ENCODE measurements around the gene MCF2L2. TPM values are rescaled to one million over a fixed set of nuclear protein-coding genes. Genes with fewer than 3 reads are reported as not detected.

MCF2L2 gene
- total and polyA plus RNA-seq, 2 donors (not counting 3 experiments of a cell fraction or from before 2014, with no cell fraction given), result 0.15 to 1.1 TPM

DNA sequence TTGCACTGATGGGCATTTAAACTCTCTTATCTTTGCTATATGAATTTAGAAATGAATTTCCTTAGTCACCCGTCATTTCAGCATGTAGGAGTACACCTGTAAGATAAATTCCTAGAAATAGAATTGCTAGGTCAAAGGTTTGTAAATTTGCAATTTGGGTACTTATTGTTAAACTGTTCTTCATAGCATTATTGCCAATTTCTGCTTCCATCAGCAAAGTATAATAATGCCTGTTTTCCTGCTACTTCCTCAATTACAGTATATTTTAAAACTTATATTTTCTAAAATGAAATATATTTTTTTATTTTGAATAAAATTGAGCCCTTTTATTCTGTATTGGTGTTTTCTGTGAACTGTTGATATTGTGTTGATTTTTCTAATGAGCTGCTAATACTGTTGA, 16.3 kb upstream of the MCF2L2 start:
- no TSS peak for BruUV-seq (replicated peaks)
- Histone ChIP-seq H3K4me2 (ENCODE audit: insufficient read depth, low read length) (no peak overlapping the region), H2AFZ (ENCODE audit: low read depth, low read length) (no peak overlapping the region), H3K36me3 (ENCODE audit: control insufficient read depth in 2 of 2, extremely low read depth in 1 of 2, insufficient read depth in 2 of 2, low read length in 2 of 2) (no peaks in the 10 kb centered on the region), H3K4me1 (ENCODE audit: control insufficient read depth, extremely low read depth, insufficient read depth, low read length) (peaks cover 14% of the 10 kb centered on the region), H4K20me1 (replicated peaks; ENCODE audit: control insufficient read depth, extremely low read depth, insufficient read depth, low read length) (no peaks in the 10 kb centered on the region), H3K4me3 (replicated peaks in 1 of 3; ENCODE audit: insufficient read depth in 1 of 3, low read depth in 1 of 3, low read length in 3 of 3) (no peak overlapping the region), H3K9me1 (replicated peaks; ENCODE audit: control insufficient read depth, extremely low read depth, insufficient read depth, low read length) (no peaks in the 10 kb centered on the region), H3K27me3 (ENCODE audit: control insufficient read depth in 2 of 2, insufficient read depth in 2 of 2, low read length in 2 of 2) (no peaks in the 10 kb centered on the region), H3K9me3 (replicated peaks; ENCODE audit: control insufficient read depth, insufficient read depth, low read length) (peaks cover 2% of the 10 kb centered on the region), H3K9ac (replicated peaks; ENCODE audit: extremely low read depth, insufficient read depth, low read length) (no peak overlapping the region), H3K79me2 (ENCODE audit: control insufficient read depth, insufficient read depth, low read length) (no peaks in the 10 kb centered on the region), H3K27ac (ENCODE audit: insufficient read depth, low read depth, low read length) (no peak overlapping the region)
- dilution Hi-C loops (cut with MboI; ENCODE audit: extremely low pct_ligation_motif_present, low sequenced_read_pairs) (no loop called here), intact Hi-C loops (cut with micrococcal nuclease) (no loop called here)
- ChIA-PET POLR2A (no interaction called here), CTCF (no interaction called here)
- DNase-seq (ENCODE audit: low read depth, low spot score) (no peak), FAIRE-seq (no peak)
- TF ChIP-seq MYC (IDR thresholded peaks at IDR 0.05; ENCODE audit: low read depth, low read length), result no peak
- TF ChIP-seq EZH2 (IDR thresholded peaks at IDR 0.05; ENCODE audit: borderline replicate concordance, low read depth, low read length, severe bottlenecking), result no peak
- TF ChIP-seq GATA2 (IDR thresholded peaks at IDR 0.05; ENCODE audit: insufficient read depth, insufficient read length, low read depth, low read length), result no peak
- no peak for TF ChIP-seq JUN (IDR thresholded peaks at IDR 0.05; ENCODE audit: borderline replicate concordance, insufficient read depth, insufficient read length, low read depth)
- no peak for TF ChIP-seq FOS (IDR thresholded peaks at IDR 0.05; ENCODE audit: borderline replicate concordance, insufficient read depth, low read length)
- TF ChIP-seq MAX (IDR thresholded peaks at IDR 0.05; ENCODE audit: insufficient read depth, insufficient read length), result no peak
- TF ChIP-seq POLR2AphosphoS5 (IDR thresholded peaks at IDR 0.05; ENCODE audit: insufficient read depth, low read depth, low read length), result no peak
- no peak for TF ChIP-seq POLR2A (IDR thresholded peaks at IDR 0.05; ENCODE audit: low read depth, low read length)
- TF ChIP-seq, protein P1, sequence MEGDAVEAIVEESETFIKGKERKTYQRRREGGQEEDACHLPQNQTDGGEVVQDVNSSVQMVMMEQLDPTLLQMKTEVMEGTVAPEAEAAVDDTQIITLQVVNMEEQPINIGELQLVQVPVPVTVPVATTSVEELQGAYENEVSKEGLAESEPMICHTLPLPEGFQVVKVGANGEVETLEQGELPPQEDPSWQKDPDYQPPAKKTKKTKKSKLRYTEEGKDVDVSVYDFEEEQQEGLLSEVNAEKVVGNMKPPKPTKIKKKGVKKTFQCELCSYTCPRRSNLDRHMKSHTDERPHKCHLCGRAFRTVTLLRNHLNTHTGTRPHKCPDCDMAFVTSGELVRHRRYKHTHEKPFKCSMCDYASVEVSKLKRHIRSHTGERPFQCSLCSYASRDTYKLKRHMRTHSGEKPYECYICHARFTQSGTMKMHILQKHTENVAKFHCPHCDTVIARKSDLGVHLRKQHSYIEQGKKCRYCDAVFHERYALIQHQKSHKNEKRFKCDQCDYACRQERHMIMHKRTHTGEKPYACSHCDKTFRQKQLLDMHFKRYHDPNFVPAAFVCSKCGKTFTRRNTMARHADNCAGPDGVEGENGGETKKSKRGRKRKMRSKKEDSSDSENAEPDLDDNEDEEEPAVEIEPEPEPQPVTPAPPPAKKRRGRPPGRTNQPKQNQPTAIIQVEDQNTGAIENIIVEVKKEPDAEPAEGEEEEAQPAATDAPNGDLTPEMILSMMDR (IDR thresholded peaks at IDR 0.05; ENCODE audit: extremely low read depth in 1 of 2, insufficient read depth in 1 of 2, low read depth in 1 of 2, low read length in 2 of 2), result no peak
